KG1 (cell line): Measurements from ENCODE around the gene CEP78.

Source experiments
- DNase-seq: peaks from one replicate; lab custom pipeline; 2025; lab: John Stamatoyannopoulos, UW

The CEP78 gene

GRCh38 chr9:78288214-78288892 is 52.5 kb downstream of the CEP78 start:
- no peak for DNase-seq

DNA sequence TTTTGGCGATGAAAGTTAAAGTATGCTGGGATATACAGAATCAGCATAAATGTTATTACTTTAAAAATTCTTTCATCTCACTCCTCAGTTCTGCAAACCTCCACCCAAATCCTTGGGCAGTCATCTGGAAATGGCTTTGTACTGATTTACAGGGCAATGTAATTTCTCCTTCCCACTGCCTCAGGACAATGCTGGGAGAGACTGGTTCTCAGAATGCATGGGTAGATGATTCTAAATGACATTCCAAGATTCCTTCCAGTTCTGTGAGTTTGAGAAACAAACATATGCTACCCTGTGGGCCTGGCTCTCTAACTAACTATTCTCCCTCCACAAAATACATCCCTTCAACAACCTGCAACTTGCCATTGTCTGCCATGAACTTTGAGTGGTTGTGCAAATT is 53.6 kb downstream of the CEP78 start:
- no peak for DNase-seq

DNA sequence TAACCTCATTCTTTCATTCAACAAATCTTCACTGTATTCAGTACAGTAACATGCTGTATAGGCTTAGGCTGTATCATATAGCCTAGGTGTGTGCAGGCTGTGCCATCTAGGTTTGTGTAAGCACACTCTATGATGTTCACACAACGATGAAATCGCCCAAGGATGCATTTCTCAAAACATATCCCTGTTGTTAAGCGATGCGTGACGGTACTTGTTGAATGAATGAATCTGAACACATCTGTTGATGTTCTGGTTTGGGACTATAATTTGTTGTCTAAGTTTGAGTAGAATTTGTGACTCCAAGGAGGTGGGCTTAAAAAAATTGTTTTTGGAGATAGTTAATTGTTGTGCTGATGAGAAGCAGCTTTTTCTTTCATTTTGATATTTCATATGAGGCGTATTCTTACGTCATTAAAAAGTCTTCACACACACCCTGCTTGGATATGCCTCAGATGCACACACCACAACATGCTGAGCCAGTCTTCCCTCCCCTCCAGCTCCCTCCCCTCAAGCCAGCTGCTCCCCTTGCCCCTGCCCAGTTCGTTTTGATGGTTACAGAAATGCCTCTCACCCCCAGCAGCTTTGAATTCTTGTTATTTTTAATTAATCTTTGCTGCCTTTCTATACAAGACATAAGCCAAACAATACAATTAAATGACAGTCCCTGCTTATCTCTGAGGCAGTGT is 55.5 kb downstream of the CEP78 start:
- DNase-seq = no peak

- no peak for DNase-seq
Measured at GRCh38 chr9:78292026-78292425, 56.2 kb downstream of the CEP78 start.

- no peak for DNase-seq
Measured at GRCh38 chr9:78292716-78293497, 57.0 kb downstream of the CEP78 start.

- no peak for DNase-seq
Measured at GRCh38 chr9:78294290-78295176, 58.7 kb downstream of the CEP78 start.

DNA sequence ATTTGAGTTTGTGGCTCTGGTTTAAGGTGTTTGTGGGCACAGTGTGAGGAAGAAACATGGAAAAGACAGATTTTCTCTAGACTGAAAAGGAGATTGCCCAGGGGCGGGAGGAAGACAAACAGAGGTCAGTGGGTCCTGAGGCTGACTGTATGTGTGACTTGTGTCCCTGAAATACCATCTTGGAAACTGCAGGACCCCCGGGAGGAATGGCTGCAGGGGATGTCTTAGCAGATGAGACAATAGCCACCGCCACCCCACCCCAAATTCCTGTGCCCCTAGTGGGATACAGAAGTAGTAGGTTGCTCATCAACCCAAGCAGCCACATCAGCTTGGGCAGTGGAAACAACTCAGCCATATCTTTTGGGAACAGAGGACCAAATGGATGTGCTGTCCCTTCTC is 59.3 kb downstream of the CEP78 start:
- DNase-seq = no peak

DNA sequence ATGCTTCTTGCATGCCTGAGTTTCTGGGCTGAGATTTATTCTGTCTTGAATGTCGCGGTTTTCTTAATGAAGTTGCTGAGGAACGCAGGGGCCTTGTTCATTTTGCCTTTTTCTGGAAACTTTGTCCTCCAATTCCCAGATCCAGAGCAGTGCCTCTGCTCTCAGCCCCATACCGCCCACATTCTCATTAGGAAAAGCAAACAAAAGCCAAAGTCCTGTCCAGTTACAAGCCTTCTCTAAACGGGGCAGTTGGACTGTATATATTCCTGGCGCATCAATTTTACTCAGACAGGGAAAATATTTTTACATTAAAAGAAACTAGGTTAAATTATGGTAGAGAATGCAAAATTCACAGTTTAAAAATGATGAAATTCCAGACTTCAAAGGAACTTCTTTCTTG is 59.9 kb downstream of the CEP78 start:
- no peak for DNase-seq

DNA sequence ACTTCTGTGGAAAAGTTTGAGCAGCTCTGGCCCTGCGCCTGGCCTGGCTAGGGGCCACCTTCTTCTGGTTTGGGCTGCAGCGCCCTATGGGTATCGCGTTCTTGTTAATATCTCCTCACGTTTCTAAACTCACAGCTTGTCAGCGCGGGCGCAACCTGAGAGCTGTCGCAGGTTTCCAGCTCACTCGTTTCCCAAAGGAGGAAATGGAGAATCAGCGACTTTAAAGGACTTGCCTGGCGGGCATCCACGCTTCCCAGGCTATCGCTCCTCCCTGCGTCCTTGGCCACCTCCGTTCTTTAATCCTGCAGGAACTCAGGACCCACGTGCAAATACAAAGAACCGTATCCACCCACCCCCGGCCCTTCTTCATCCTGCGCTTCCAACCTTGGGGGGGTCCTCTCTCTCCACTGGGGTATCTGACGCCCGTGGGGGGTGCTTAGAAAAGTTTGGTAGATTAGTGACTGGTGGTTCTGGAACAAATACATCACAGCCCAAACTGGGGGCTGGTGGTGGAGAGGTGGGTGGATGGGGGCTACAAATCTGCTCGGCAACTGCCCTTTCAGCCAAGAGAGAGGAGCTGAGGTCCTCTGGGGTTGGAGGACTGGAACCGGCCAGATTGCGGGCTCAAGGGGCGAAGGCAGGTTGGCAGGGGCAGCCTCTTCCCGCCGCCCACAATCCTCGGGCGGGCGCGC is 60.5 kb downstream of the CEP78 start:
- DNase-seq = no peak

GRCh38 chr9:78296893-78297671 is 61.2 kb downstream of the CEP78 start, which contains the start of gene PSAT1:
Gene PSAT1, plus strand, starts transcription at chr9:78297125. Its CDS starts 86 bp downstream, at chr9:78297211.
- peak; percentile 82 for DNase-seq

- DNase-seq = no peak
Measured at GRCh38 chr9:78297672-78297961, 61.7 kb downstream of the CEP78 start.

- DNase-seq = peak; percentile 4
Measured at GRCh38 chr9:78298046-78298765, 62.3 kb downstream of the CEP78 start.

DNA sequence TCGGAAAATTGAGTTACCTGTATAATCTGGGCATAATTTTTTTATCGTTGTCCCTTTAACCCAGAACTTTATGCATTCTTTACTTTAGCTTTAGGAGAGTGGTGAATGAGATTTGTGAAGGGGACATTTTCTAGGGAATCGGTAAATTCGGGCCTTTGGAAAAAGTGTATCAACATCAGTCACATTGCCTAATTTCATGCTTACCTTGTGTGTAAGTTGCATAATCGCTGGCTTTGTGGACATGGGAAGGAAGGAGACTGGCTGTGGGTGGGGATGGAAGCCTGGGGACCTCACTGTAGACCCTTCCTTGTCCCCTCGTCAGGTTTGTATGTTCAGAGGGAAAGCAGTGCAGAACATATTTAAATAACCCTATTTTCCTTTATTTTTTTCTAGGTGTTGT is 64.3 kb downstream of the CEP78 start:
- DNase-seq = no peak

- no peak for DNase-seq
Measured at GRCh38 chr9:78301466-78301865, 65.6 kb downstream of the CEP78 start.

GRCh38 chr9:78303377-78304062 is 67.6 kb downstream of the CEP78 start:
- no peak for DNase-seq

DNA sequence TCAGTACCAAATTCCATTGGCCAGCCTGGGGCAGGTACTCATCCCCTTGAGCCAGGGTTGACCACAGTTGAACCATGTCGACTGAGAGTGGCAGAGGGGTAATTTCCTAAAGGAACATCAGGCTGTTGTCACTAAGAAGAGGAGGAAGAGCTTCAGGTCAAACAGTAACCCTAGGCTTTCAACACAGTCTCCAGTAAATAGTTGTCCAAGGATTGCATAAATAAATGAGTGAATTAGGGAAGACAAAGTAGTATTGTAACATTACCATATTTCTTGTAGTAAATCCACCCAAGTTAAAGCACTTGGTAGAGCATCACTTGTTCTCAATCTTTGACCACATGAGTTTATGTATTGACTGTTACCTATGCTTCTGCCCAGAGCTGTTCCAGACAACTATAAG is 68.5 kb downstream of the CEP78 start:
- no peak for DNase-seq

GRCh38 chr9:78306222-78307076 is 70.6 kb downstream of the CEP78 start:
- DNase-seq = no peak

DNA sequence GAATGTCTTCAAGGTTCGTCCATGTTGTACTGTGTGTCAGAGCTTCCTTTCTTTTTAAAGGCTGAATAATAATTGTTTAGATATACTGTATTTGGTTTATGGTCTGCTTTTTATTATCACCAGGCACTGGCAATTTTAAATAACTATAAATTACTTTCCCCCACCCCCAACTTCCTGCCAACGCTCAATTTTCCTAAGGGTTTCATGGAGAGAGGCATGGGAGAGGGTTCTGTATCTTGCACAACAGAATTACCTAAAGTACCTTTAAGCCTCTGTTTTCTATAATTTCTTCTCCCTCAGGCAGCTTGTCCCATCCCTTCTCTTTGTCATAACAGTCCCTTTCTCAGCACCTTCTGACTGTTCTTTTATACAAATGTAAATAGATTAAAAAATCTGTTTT is 71.5 kb downstream of the CEP78 start:
- DNase-seq = no peak

GRCh38 chr9:78309066-78309465 is 73.2 kb downstream of the CEP78 start:
- no peak for DNase-seq
